Heart left ventricle (tissue), 16 donors: ENCODE results near the gene TFEB. TPM values are rescaled to one million over a fixed set of nuclear protein-coding genes. Genes with fewer than 3 reads are reported as not detected.

Experiments
- ATAC-seq, 4 donors: fragments of 200-7000 bp; cut with Tn5 transposase; one replicate each; pipeline ENCODE4 v1.9.1; 2020 to 2022; ENCODE audit warnings: moderate library complexity in 4 of 4, mild to moderate bottlenecking in 3 of 4, moderate number of reproducible peaks in 1 of 4
- DNase-seq, 5 donors: peaks; one replicate each; pipeline ENCODE4 v3.0.0-alpha.2; 2020
- H3K27ac ChIP-seq, 12 donors: fragments of 200-600 bp; sonication (generic) in 4 of 12; one replicate each; pipeline versions ENCODE4 v1.5.0 to v1.8.0; 2016 to 2022; ENCODE audit warnings: mild to moderate bottlenecking in 2 of 12
- H3K27me3 ChIP-seq, 9 donors: fragments of 200-600 bp; sonication (generic) in 2 of 9; one replicate each; pipeline versions ENCODE4 v1.5.1 to v1.8.0; 2016 to 2022; ENCODE audit warnings: mild to moderate bottlenecking in 3 of 9
- H3K36me3 ChIP-seq, 9 donors: fragments of 200-600 bp; sonication (generic) in 2 of 9; one replicate each; pipeline versions ENCODE4 v1.5.0 to v1.8.0; 2018 to 2022; ENCODE audit warnings: mild to moderate bottlenecking in 2 of 9
- H3K4me1 ChIP-seq, 12 donors: fragments of 200-600 bp; sonication (generic) in 4 of 12; one replicate each; pipeline versions ENCODE4 v1.5.0 to v1.8.0; 2016 to 2022; ENCODE audit warnings: mild to moderate bottlenecking in 3 of 12
- H3K4me3 ChIP-seq, 12 donors: fragments of 200-600 bp; sonication (generic) in 4 of 12; one replicate each; pipeline versions ENCODE4 v1.5.0 to v1.8.0; 2017 to 2022; ENCODE audit warnings: mild to moderate bottlenecking in 9 of 12, moderate library complexity in 4 of 12
- H3K9me3 ChIP-seq, 12 donors: fragments of 200-600 bp; sonication (generic) in 4 of 12; one replicate each; pipeline versions ENCODE4 v1.5.0 to v1.8.0; 2016 to 2022; ENCODE audit warnings: mild to moderate bottlenecking in 1 of 12
- POLR2A ChIP-seq, 2 donors: fragments of 450-650 bp; IDR thresholded peaks; one replicate each; pipeline ENCODE4 v1.6.1; 2017; ENCODE audit warnings: antibody characterized with exemption in 2 of 2, mild to moderate bottlenecking in 2 of 2, moderate library complexity in 2 of 2
- WGBS, 4 donors: extraction: QIAGEN DNeasy Blood & Tissue Kit in 2 of 4; methylation state at CpG; one replicate each; pipeline versions ENCODE4 v1.1.5 to v1.1.7; 2013 to 2018; 5-methylcytosine and 5-hydroxymethylcytosine counted together
- intact Hi-C, 10 donors: fragments of 100-400 bp; cut with DNase I; formaldehyde crosslinking; loops; one replicate each; pipeline versions ENCODE4 v1.11.1 to v1.14.2; 2022
- long read RNA-seq, 3 donors: library from polyadenylated mRNA; unstranded; transcript quantifications; one replicate each; pipeline ENCODE4 v2.0.0, GENCODE V29; 2020 to 2021
- polyA plus RNA-seq, 2 donors: library from polyadenylated mRNA; stranded (reverse); fragments of 200-250 nt; gene quantifications; one replicate each; pipeline ENCODE4 v1.2.3, GENCODE V29; 2013
- total RNA-seq, 9 donors: library from RNA; depleted of rRNA in 2 of 9; stranded (reverse); fragments of >200 nt in 2 of 9; fragmentation: NEBNext Ultra II Directional in 3 of 9; extraction: Animal tissue kit (Norgen Biotek cat#: 25700) in 3 of 9; gene quantifications; one replicate each; pipeline versions ENCODE4 v1.1.0 to v1.2.4, GENCODE V29; 2016 to 2023
- TF ChIP-seq, protein P1 (sequence below), 12 donors: fragments of 200-600 bp; sonication (generic) in 4 of 12; IDR thresholded peaks; one replicate each; pipeline versions ENCODE4 v1.5.0 to v1.8.0; 2018 to 2022; ENCODE audit warnings: antibody characterized with exemption in 12 of 12, mild to moderate bottlenecking in 5 of 12
- donor health status: ischemic (EF 13 %, LVEDD 7.1; RV severe dilation, severe dysfunction).
- donor health status: healthy with polysubstance abuse.
- donor health status: DM: no; HTN: yes; CAD: no.
- donor health status: DM: no; HTN: no; CAD: no.
- donor health status: ischemic (EF 25% LVEDD 6.9; RV normal size, moderate dysfunction).
- donor health status: ischemic (EF 25% LVEDD 5.7; RV mildly dilated, moderate dysfunction).
- donor health status: healthy.
- donor health status: DM: yes; HTN: yes; CAD: no.
- donor health status: ischemic (EF 35%, LVEDD 5.7; RV mildly dilated, moderate dysfunction).
- donor health status: nonischemic (EF 11% LVEDD 7.7; RV severe dilation, severe dysfunction).
- donor health status: DM: yes; HTN: yes; CAD: no.
- donor health status: PGD.
- donor health status: ischemic (EF 29% LVEDD 5.4; RV normal size, mild dysfunction).
- donor health status: nonischemic (EF 23%, LVEDD 6.1; RV moderate dilation, normal function).

Gene TFEB
- total RNA-seq = 10 to 100 TPM; 26.2 to 47.2 (median 41.1) TPM
- 10 to 100 TPM; 37.7 to 40.1 TPM for polyA plus RNA-seq
- long read RNA-seq, donor 1, transcript TFEB-204 (9 exons, 2,331 nt) = major isoform, 49 of 78 reads
- long read RNA-seq, donor 1, partial matches to known transcripts = 18 of 78 reads
- long read RNA-seq, donor 1, other reads (novel, unspliced or antisense) = 9 of 78 reads
- long read RNA-seq, donor 2, transcript TFEB-204 (9 exons, 2,331 nt) = major isoform, 16 of 35 reads
- long read RNA-seq, donor 2, transcript TFEB-202 (8 exons, 2,315 nt) = minor isoform, 5 of 35 reads
- long read RNA-seq, donor 2, partial matches to known transcripts = 8 of 35 reads
- long read RNA-seq, donor 2, other reads (novel, unspliced or antisense) = 4 of 35 reads
- long read RNA-seq, donor 3, transcript TFEB-204 (9 exons, 2,331 nt) = major isoform, 47 of 68 reads
- long read RNA-seq, donor 3, partial matches to known transcripts = 4 of 68 reads
- long read RNA-seq, donor 3, other reads (novel, unspliced or antisense) = 16 of 68 reads

DNA sequence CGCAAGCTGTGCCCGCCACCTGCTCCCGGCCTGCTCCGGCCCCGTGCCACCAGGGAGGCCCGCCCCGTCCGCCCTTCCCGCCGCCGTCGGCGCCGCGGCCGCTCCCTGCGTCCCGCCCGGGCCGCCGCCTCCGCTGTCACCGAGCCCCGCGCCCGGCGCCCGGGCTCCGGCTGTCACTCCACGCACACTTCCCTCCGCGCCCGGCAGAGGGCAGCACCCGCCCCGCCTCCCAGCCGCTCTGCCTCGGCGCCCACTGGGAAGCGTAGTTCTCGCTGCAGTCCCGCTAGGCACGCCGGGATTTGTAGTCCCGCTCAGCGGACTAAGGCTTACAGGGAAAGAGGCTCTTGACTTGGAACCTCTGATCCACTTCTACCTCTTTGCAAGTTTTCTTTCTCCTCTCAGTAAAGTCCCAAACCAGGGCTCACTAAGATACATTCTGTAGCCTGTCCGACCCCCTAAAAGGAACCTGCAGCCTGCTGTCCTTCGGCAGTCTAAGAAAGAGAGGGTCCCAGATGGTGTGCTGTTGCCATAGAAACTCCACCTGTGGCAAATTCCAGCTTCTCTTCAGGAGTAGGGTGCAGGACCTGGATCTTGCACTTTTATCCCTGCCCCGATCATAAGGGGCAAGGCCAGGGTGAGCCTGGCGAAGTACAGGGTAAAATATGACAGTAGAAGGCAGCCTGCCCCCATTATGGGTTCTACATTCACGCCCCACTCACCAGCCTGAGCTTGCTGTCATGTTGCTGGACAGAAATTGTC is at the start of gene TFEB:
TSS of gene TFEB (minus strand) at position 182 of the 759 bp plus-strand sequence. CDS start 44,395 bp downstream, outside the sequence.
- peak; percentile 47 to 76 (median 68) for ATAC-seq
- Histone ChIP-seq H3K4me3 (peak within 1 kb of the TSS; percentile 75 to 100 (median 96)), H3K36me3 (peaks cover 0 to 3% (median 0%) of the 10 kb centered on the region in 9 donors), H3K4me1 (peaks cover 11 to 41% (median 33%) of the 10 kb centered on the region in 12 donors), H3K27ac (peak within 1 kb of the TSS; percentile 98 to 100 (median 98)), H3K9me3 (no peaks in the 10 kb centered on the region), H3K27me3 (no peaks in the 10 kb centered on the region)
- intact Hi-C loops = loop anchor here in 8 of 10 donors (1.0 to 5.0 kb wide), 7 partner anchors 29 to 53 kb away; partner anchors contain the start of gene FRS3 (in 6 of the 8)
- TF ChIP-seq, protein P1, sequence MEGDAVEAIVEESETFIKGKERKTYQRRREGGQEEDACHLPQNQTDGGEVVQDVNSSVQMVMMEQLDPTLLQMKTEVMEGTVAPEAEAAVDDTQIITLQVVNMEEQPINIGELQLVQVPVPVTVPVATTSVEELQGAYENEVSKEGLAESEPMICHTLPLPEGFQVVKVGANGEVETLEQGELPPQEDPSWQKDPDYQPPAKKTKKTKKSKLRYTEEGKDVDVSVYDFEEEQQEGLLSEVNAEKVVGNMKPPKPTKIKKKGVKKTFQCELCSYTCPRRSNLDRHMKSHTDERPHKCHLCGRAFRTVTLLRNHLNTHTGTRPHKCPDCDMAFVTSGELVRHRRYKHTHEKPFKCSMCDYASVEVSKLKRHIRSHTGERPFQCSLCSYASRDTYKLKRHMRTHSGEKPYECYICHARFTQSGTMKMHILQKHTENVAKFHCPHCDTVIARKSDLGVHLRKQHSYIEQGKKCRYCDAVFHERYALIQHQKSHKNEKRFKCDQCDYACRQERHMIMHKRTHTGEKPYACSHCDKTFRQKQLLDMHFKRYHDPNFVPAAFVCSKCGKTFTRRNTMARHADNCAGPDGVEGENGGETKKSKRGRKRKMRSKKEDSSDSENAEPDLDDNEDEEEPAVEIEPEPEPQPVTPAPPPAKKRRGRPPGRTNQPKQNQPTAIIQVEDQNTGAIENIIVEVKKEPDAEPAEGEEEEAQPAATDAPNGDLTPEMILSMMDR (IDR thresholded peaks at IDR 0.05) = peak; percentile 82 to 100 (median 95)
- peak; percentile 28 to 52 for TF ChIP-seq POLR2A (IDR thresholded peaks at IDR 0.05)
- peak; percentile 95 to 97 (median 96) for DNase-seq
- 7 to 13% (median 10%) methylated on average over 24 to 50 of the region's 50 CpGs for WGBS, 4 donors

DNA sequence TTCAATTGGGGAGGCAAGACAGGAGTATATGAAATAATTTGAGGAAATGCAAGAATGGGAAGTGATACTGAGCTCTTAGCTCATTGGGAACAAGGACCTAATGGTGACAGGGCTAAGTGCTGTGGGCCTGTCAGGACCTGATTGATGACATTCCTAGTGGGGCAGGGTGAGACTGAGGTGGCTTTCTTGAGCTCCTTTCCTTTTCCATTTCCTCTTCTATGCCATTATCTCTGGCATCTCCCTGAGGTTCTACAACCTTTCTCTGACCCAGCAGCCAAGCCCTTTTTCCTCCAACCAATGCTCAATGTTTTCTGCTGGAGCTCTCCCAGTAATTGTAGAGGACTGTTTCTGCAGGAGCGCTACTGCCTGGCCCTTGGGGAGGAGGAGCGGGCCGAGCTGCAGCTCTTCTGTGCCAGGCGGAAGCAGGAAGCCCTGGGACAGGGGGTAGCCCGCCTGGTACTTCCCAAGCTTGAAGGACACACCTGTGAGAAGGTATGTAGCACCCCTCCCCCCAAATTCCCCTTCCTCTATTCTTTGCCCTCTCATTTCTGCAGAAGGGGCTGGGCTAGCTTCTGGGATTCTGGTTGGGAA is 49.3 kb upstream of the TFEB start:
- DNase-seq = no peak

DNA sequence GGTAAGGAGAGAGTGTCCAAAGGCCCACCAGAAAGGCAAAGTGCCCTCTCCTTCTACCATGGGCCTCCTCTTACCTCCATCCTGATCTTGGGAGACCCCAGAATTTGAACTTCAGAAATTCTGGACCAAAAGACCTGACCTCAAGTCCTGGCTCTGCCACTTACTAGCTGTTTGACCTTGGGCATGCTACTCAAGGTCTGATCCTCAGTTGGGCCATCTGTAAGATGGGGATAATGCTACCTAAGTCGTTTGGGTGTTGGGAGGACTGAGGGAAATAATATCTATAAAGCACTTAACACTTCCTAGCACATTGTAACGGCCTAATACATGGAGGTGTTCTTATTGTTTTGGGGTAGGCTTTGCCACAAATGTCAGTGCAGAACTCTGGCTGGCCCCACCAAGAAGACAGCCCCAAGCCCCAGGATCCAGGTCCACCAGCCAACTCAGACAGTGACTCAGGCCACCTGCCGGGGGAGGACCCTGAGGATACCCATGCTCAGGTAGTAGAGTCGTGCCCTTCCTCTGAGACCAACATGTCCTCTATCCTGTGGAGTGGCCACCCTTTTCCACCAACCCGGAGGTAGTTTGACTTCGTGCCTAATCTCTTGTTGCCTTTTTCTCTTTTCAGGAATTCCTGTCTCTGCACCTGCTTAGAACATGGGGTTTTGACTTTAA is 47.8 kb upstream of the TFEB start:
- TF ChIP-seq, protein P1 (IDR thresholded peaks at IDR 0.05) = no peak
- no peak for TF ChIP-seq POLR2A (IDR thresholded peaks at IDR 0.05)
- Histone ChIP-seq H3K27me3 (no peaks in the 10 kb centered on the region), H3K9me3 (no peaks in the 10 kb centered on the region), H3K4me3 (no peak overlapping the region), H3K36me3 (peaks cover 0 to 10% (median 0%) of the 10 kb centered on the region in 9 donors), H3K27ac (no peak overlapping the region), H3K4me1 (peaks cover 10 to 65% (median 39%) of the 10 kb centered on the region in 12 donors)
- intact Hi-C loops = loop anchor here in 6 of 10 donors (5.0 to 10.0 kb wide), 9 partner anchors 64 to 782 kb away; partner anchors contain the start of genes CCND3 (in 2 of the 6), MRPS10 (in 2 of the 6), UBR2 (in 1 of the 6) and USP49 (in 1 of the 6)
- 72 to 82% (median 75%) methylated on average over 6 of the region's 6 CpGs for WGBS, 4 donors
- no peak for ATAC-seq
- DNase-seq = no peak

More for the DNA sequence above, 49.3 kb upstream of the TFEB start:
- H3K36me3 ChIP-seq = peaks cover 0 to 19% (median 11%) of the 10 kb centered on the region in 9 donors
- no peak for TF ChIP-seq POLR2A (IDR thresholded peaks at IDR 0.05)
- TF ChIP-seq, protein P1 (IDR thresholded peaks at IDR 0.05) = no peak
- peaks cover 14 to 65% (median 41%) of the 10 kb centered on the region in 12 donors for H3K4me1 ChIP-seq
- H3K9me3 ChIP-seq = no peaks in the 10 kb centered on the region
- no peak overlapping the region for H3K4me3 ChIP-seq
- intact Hi-C loops = loop anchor here in 9 of 10 donors (5.0 to 10.0 kb wide), 12 partner anchors 63 to 780 kb away; partner anchors contain the start of genes BYSL (in 3 of the 9), CCND3 (in 3 of the 9), MED20 (in 3 of the 9) and MRPS10 (in 3 of the 9)
- ATAC-seq = no peak
- WGBS, 4 donors = 67 to 76% (median 68%) methylated on average over 5 of the region's 5 CpGs
- H3K27ac ChIP-seq = peak overlapping the region in 3 of 12 donors; percentile 15 to 98 (median 88)
- no peaks in the 10 kb centered on the region for H3K27me3 ChIP-seq
